CD14-positive monocyte (primary cell): ENCODE measurements around the gene IMMP2L. TPM values are rescaled to one million over a fixed set of nuclear protein-coding genes. Genes with fewer than 3 reads are reported as not detected.

Experiments used
- DNase-seq, 3 donors: peaks; one replicate each; pipeline ENCODE4 v3.0.0-alpha.2; 2011 to 2022
- H2AFZ ChIP-seq: 2 replicates; pipeline ENCODE4 v1.6.0; 2012; ENCODE audit warnings: mild to moderate bottlenecking, low read depth, low read length, inconsistent platforms; ENCODE audit not compliant: insufficient read depth, poor library complexity, severe bottlenecking
- H3K27ac ChIP-seq, 2 donors: 1 replicate in 1 of 2; 2 replicates in 1 of 2; pipeline ENCODE4 v1.5.1; 2012 to 2013; ENCODE audit warnings: low read length in 2 of 2, control low read depth in 1 of 2, inconsistent platforms in 1 of 2, low read depth in 1 of 2, mild to moderate bottlenecking in 1 of 2
- H3K27me3 ChIP-seq, 2 donors: one replicate each; pipeline versions ENCODE4 v1.6.0 to v1.6.1; 2011 to 2013; ENCODE audit warnings: low read length in 2 of 2; ENCODE audit not compliant: control insufficient read depth in 2 of 2, insufficient read depth in 2 of 2
- H3K36me3 ChIP-seq, 2 donors: replicated peaks in 1 of 2; 1 replicate in 1 of 2; 2 replicates in 1 of 2; pipeline versions ENCODE4 v1.5.1 to v1.6.1; 2012 to 2013; ENCODE audit warnings: low read length in 2 of 2, control low read depth in 1 of 2, inconsistent platforms in 1 of 2, mild to moderate bottlenecking in 1 of 2; ENCODE audit not compliant: insufficient read depth in 2 of 2, control insufficient read depth in 1 of 2
- H3K4me1 ChIP-seq, 2 donors: 1 replicate in 1 of 2; 2 replicates in 1 of 2; pipeline versions ENCODE4 v1.5.1 to v1.6.1; 2012 to 2013; ENCODE audit warnings: low read length in 2 of 2, control low read depth in 1 of 2, inconsistent platforms in 1 of 2, mild to moderate bottlenecking in 1 of 2, moderate library complexity in 1 of 2; ENCODE audit not compliant: insufficient read depth in 2 of 2, control insufficient read depth in 1 of 2
- H3K4me2 ChIP-seq: replicated peaks from 2 replicates; pipeline ENCODE3; 2012; ENCODE audit warnings: low read length, moderate library complexity, mild to moderate bottlenecking; ENCODE audit not compliant: poor library complexity, severe bottlenecking; ENCODE audit errors: extremely low read depth
- H3K4me3 ChIP-seq, 3 experiments: fragments of 200-600 bp in 1 of 3; sonication (generic) in 1 of 3; replicated peaks in 1 of 3; 1 replicate in 2 of 3; 2 replicates in 1 of 3; pipeline ENCODE4 v1.5.1; 2011 to 2013; ENCODE audit warnings: low read length in 3 of 3, mild to moderate bottlenecking in 3 of 3, control low read depth in 2 of 3, low read depth in 2 of 3, inconsistent platforms in 1 of 3, moderate library complexity in 1 of 3
- H3K79me2 ChIP-seq: 2 replicates; pipeline ENCODE4 v1.6.0; 2012; ENCODE audit warnings: mild to moderate bottlenecking, control low read depth, inconsistent platforms, low read length, moderate library complexity; ENCODE audit not compliant: insufficient read depth
- H3K9ac ChIP-seq: 2 replicates; pipeline ENCODE4 v1.6.0; 2017; ENCODE audit warnings: low read length, mild to moderate bottlenecking; ENCODE audit not compliant: insufficient read depth, poor library complexity, severe bottlenecking
- H3K9me3 ChIP-seq, 2 donors: replicated peaks in 1 of 2; 1 replicate in 1 of 2; 2 replicates in 1 of 2; pipeline versions ENCODE4 v1.5.1 to v1.6.1; 2012 to 2013; ENCODE audit warnings: low read length in 2 of 2, control low read depth in 1 of 2; ENCODE audit not compliant: control insufficient read depth in 1 of 2, insufficient read depth in 1 of 2
- H4K20me1 ChIP-seq: 2 replicates; pipeline ENCODE4 v1.6.0; 2012; ENCODE audit warnings: mild to moderate bottlenecking, low read length, control low read depth, moderate library complexity; ENCODE audit not compliant: insufficient read depth
- H3K27ac Mint-ChIP-seq, 7 donors: one replicate each; pipeline ENCODE4 v1.8.0; 2020; ENCODE audit warnings: mild to moderate bottlenecking in 7 of 7, mixed read lengths in 7 of 7, moderate library complexity in 6 of 7, inconsistent platforms in 2 of 7
- H3K27me3 Mint-ChIP-seq, 3 donors: one replicate each; pipeline ENCODE4 v1.8.0; 2021 to 2022; ENCODE audit warnings: low read depth in 3 of 3, mild to moderate bottlenecking in 3 of 3, mixed read lengths in 3 of 3, moderate library complexity in 3 of 3, inconsistent platforms in 1 of 3
- H3K36me3 Mint-ChIP-seq, 2 donors: one replicate each; pipeline ENCODE4 v1.8.0; 2020; ENCODE audit warnings: mixed read lengths in 2 of 2, inconsistent platforms in 1 of 2, mild to moderate bottlenecking in 1 of 2
- H3K4me1 Mint-ChIP-seq: one replicate; pipeline ENCODE4 v1.8.0; 2020; ENCODE audit warnings: mild to moderate bottlenecking, mixed read lengths
- H3K4me3 Mint-ChIP-seq, 2 donors: one replicate each; pipeline ENCODE4 v1.8.0; 2020; ENCODE audit warnings: mild to moderate bottlenecking in 2 of 2, mixed read lengths in 2 of 2, moderate library complexity in 1 of 2
- H3K9me3 Mint-ChIP-seq, 7 donors: one replicate each; pipeline ENCODE4 v1.8.0; 2020 to 2022; ENCODE audit warnings: mixed read lengths in 7 of 7, mild to moderate bottlenecking in 6 of 7, moderate library complexity in 6 of 7, inconsistent platforms in 2 of 7
- WGBS: methylation state at CpG from one replicate; pipeline ENCODE4 v1.1.5; 2013; ENCODE audit warnings: missing lambda C conversion rate; ENCODE audit not compliant: insufficient coverage; 5-methylcytosine and 5-hydroxymethylcytosine counted together
- intact Hi-C, 2 donors: fragments of 100-400 bp; cut with micrococcal nuclease; formaldehyde crosslinking; loops; one replicate each; pipeline versions ENCODE4 v1.15.0 to v1.15.1; 2023
- polyA plus RNA-seq, 3 donors: library from polyadenylated mRNA; depleted of rRNA in 1 of 3; unstranded in 2 of 3; stranded (reverse) in 1 of 3; fragments of 300-500 nt in 2 of 3; fragments of >200 nt in 1 of 3; fragmentation: Illumina TruSeq in 2 of 3; gene quantifications; 1 replicate in 2 of 3; 2 replicates in 1 of 3; pipeline ENCODE4 v1.2.3, GENCODE V29; 2012 to 2021
- TF ChIP-seq, protein P1 (sequence below): fragments of 200-600 bp; IDR thresholded peaks from one replicate; pipeline ENCODE4 v1.8.0; 2022; ENCODE audit warnings: antibody characterized with exemption, mild to moderate bottlenecking

Gene IMMP2L
- polyA plus RNA-seq, 3 donors = 1.9 to 6.4 (median 6.2) TPM

DNA sequence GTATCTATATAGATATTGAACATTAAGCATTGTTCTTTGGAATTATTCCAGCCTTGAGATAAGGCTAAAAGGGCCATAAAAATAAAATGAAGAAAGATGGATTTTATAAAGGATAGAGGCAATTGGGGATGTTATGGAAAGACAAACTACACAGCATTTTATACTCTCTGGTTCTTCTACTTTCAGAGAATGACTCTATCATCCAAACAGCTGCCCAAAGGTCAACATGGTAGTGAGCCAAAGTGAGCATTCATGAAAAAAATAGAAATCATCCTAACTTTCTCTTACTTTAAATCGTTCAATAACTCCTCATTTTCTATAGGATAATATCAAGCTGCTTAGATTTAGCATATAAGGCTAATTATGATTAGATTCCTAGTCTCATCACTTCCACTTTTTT lies 25.2 kb downstream of the IMMP2L start:
- Histone ChIP-seq H3K4me1 (peaks cover 20% of the 10 kb centered on the region in 2 donors), H4K20me1 (no peaks in the 10 kb centered on the region), H3K4me2 (no peak overlapping the region), H3K27me3 (no peaks in the 10 kb centered on the region), H3K9ac (no peak overlapping the region), H2AFZ (no peak overlapping the region), H3K4me3 (no peak overlapping the region), H3K36me3 (no peaks in the 10 kb centered on the region), H3K79me2 (no peaks in the 10 kb centered on the region), H3K27ac (no peak overlapping the region), H3K9me3 (no peaks in the 10 kb centered on the region)
- H3K27ac Mint-ChIP-seq = no peak overlapping the region
- peaks cover 0 to 2% (median 0%) of the 10 kb centered on the region in 7 donors for H3K9me3 Mint-ChIP-seq
- peaks cover 0 to 5% (median 0%) of the 10 kb centered on the region in 3 donors for H3K27me3 Mint-ChIP-seq
- no peak overlapping the region for H3K4me3 Mint-ChIP-seq
- no peak for DNase-seq
- peaks cover 0 to 4% of the 10 kb centered on the region in 2 donors for H3K36me3 Mint-ChIP-seq
- no CpG with 5 or more reads among the region's 1 CpG for WGBS
- peaks cover 20% of the 10 kb centered on the region for H3K4me1 Mint-ChIP-seq
- intact Hi-C loops = no loop called here
- TF ChIP-seq, protein P1, sequence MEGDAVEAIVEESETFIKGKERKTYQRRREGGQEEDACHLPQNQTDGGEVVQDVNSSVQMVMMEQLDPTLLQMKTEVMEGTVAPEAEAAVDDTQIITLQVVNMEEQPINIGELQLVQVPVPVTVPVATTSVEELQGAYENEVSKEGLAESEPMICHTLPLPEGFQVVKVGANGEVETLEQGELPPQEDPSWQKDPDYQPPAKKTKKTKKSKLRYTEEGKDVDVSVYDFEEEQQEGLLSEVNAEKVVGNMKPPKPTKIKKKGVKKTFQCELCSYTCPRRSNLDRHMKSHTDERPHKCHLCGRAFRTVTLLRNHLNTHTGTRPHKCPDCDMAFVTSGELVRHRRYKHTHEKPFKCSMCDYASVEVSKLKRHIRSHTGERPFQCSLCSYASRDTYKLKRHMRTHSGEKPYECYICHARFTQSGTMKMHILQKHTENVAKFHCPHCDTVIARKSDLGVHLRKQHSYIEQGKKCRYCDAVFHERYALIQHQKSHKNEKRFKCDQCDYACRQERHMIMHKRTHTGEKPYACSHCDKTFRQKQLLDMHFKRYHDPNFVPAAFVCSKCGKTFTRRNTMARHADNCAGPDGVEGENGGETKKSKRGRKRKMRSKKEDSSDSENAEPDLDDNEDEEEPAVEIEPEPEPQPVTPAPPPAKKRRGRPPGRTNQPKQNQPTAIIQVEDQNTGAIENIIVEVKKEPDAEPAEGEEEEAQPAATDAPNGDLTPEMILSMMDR = no peak

DNA sequence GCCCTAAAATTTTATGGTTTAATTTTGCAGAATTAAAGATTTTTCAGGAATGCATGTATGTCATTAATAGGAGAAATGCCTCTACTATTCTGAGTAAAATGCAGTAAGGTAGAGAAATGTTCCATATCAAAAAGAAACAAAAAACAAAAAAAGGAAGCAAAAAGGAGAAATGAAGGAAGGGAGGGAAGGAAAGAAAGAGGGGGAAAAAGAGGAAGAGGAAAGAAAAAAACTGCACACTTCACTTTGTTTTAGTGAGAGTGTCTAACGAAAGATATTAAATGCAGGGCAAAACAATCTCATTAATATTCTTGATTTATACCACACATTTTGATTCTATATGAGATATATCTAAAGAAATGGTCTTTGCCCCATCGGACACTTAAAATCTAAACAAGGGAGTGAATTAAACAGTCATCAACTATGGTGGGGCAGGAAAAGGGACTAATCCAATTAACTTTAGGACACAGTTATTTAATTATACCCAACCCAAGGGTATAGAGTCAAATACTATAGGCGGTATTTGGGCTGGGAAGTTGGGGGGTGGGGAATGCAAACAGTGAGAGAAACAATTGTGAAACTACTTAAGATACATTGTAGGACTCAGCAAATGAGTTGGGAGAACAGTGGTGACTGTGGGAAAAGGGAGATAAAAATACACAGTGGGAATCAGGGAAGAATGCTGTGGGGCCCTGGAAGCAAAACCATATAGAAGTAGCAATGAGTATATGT lies 27.0 kb downstream of the IMMP2L start:
- no peaks in the 10 kb centered on the region for H3K9me3 ChIP-seq
- TF ChIP-seq, protein P1 = no peak
- peaks cover 0 to 8% (median 0%) of the 10 kb centered on the region in 3 donors for H3K27me3 Mint-ChIP-seq
- H3K4me2 ChIP-seq = peak overlapping the region; percentile 42
- H3K4me1 ChIP-seq = peaks cover 24 to 29% of the 10 kb centered on the region in 2 donors
- H3K4me1 Mint-ChIP-seq = peaks cover 27% of the 10 kb centered on the region
- H3K27me3 ChIP-seq = no peaks in the 10 kb centered on the region
- peak overlapping the region; percentile 28 to 44 for H3K4me3 Mint-ChIP-seq
- no peak overlapping the region for H2AFZ ChIP-seq
- no peaks in the 10 kb centered on the region for H3K36me3 ChIP-seq
- peak overlapping the region in 1 of 2 donors; percentile 1 for H3K27ac ChIP-seq
- H3K27ac Mint-ChIP-seq = peak overlapping the region in 6 of 7 donors; percentile 5 to 77 (median 44)
- no peaks in the 10 kb centered on the region for H3K79me2 ChIP-seq
- peaks cover 0 to 2% (median 0%) of the 10 kb centered on the region in 7 donors for H3K9me3 Mint-ChIP-seq
- no peak overlapping the region for H3K9ac ChIP-seq
- WGBS = no CpG with 5 or more reads among the region's 3 CpGs
- H3K4me3 ChIP-seq = peak overlapping the region in 1 of 3 experiments; percentile 22
- peaks cover 0 to 4% of the 10 kb centered on the region in 2 donors for H3K36me3 Mint-ChIP-seq
- intact Hi-C loops = no loop called here
- H4K20me1 ChIP-seq = no peaks in the 10 kb centered on the region
- peak in 1 of 3 donors; percentile 2 for DNase-seq
